GM19468 (cell line): ENCODE data around the gene AGBL4.
"Not testable (repeated sequence)": the region's sequence is repeated elsewhere in the genome, so short reads cannot be mapped to it uniquely, and the experiment has no call there.

ENCODE experiments used
- ATAC-seq: cut with Tn5 transposase; IDR thresholded peaks from one replicate; pipeline ENCODE4 v1.9.1; 2021; ENCODE audit warnings: mild to moderate bottlenecking, moderate library complexity, moderate number of reproducible peaks; ENCODE audit not compliant: unreplicated experiment; ENCODE audit errors: extremely low read depth

Gene AGBL4

DNA sequence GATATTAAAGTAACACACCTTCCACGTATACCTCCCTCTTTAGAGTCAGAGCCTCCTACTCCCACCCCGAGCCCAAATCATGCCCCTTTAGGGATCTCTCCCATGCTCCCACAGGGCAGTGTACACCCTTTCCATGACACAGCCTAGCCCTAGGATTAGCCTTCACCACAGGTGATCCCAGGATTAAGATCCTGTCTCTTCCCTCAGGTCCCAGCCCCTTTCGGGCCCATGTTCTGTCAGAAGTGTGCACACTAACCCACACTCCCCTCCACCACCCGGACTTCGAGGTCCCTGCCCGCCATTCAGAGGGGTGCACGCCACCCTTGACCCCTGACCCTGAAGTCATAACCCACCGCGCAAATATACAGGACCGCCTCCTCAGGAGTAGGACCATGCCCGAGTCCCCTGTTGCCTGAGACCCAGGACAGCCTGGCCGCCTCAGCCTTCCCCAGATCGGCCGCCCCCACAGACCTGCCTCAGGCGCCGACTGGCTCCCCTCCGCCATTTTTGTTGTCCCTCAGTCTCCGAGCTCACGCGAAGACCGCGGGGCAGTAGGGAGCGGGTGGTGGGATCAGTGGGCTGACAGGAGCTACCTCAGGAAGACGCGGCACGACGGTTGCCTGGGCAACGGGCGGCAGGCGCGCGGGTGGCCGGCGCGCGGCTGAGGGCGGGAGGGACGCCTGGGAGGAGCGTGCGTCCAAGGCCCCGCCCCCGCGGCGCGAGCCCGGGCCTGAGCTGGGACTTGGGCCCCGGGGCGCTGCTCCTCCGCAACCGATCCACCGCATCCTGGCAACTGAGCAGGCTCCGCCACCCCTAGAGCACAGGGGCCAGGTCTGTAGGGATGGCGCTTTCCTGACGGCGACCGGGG, at the start of gene AGBL4:
TSS of gene AGBL4 (minus strand) at position 663 of the 868 bp plus-strand sequence.
- ATAC-seq, result no peak

DNA sequence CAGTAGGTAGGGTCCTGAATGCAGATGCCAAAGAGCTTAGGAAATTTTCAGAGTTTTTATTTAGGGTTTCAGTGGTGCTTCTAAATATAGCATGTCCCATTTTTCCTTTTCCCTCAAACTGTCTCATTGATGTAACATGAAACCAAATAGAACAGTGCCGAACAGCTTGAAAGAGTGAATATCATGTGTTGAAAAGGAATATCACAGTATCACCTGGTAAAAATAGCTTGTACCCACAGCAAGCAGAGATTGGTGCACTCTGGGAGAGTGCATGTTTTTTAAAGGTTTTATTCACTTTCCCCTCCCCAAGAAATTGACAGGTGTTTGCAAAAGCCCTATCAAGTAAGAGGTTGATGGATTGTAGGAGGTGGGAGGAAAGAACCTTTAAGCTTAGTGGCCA, 43.1 kb upstream of the AGBL4 start:
- no peak for ATAC-seq

- no peak for ATAC-seq
These were observed 36.5 kb upstream of the AGBL4 start for GRCh38 chr1:50060279-50060678.

GRCh38 chr1:50048791-50049190, 25.0 kb upstream of the AGBL4 start:
- no peak for ATAC-seq

DNA sequence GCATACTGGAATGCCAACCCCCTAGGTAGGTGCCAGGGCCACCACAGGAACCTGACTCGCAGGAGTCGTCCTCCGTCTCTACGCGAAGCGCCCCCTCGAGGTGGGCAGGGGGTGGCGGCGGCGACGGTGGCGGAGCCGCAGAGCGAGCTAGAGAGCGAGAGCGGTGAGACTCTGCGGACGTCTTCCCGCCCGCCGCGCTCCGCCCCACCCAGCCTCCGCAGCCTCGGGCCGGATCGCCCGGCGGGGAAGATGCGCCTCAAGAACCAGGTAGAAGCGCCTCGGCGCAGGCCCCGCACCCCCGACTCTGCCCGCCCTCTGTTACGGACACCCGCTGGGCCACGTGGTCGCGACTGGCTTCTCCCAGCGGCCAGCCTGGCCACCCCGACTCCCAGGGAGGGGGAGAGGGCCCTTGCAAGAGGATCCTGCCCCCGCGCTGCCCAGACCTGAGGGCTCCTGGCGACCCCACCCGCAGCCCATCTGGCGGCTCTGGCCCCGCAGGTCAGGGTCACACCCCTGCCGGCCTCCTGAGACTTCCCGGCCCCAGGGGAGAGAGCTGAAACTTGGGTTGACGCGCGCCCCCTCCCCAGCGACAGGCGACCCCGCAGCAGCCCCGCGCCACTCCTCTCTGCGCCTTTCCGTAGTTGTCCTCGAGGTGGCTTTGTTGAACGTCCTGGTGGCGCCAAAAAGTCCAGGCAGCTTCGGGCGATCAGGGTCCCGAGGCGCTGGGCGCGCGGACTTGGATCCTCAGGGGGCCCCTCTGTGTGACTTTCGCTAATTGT, 24.4 kb upstream of the AGBL4 start:
- no peak for ATAC-seq

DNA sequence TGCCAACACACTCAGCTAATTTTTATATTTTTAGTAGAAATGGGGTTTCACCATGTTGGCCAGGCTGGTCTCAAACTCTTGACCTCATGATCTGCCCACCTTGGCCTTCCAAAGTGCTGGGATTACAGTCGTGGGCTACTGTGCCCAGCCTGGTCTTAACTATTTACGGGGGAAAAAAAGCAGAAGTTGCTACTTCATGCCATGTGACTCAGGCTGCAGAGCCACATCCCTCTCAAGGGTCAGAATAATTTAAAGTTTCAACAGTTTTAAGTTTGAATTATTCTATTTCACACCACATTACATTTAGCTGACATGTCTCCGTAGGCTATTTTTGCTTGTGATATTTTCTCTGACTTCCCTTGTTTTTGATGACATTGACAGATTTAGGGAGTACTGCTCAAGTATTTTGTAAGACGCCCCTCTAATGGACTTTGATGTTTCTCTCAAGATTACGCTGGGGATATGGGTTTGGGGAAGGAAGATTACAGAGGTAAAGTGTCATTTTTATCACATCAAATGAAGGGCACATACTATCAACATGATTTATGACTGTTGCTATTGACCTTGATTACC, 14.6 kb upstream of the AGBL4 start:
- ATAC-seq, result no peak

DNA sequence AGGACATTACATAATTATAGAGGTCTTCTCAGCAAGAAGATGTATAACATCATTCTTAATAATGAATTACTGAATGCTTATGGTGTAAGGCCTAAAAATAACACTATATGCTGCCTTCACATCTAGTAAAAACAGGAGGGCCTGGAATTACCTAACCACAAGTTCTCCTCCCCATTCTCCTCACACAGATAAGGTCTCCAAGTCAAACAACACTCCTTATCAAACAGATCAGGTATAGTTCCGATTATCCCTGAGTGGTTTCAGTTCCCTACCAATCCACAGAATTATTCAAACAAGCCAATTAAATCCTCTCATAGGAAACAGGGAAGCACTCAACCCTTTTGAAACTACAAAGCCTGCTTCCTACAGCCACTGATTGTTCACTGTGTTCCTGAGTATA, 4.0 kb upstream of the AGBL4 start:
- ATAC-seq, result no peak

- ATAC-seq, result no peak
These were observed 28.0 kb downstream of the AGBL4 start for GRCh38 chr1:49995734-49996133.

DNA sequence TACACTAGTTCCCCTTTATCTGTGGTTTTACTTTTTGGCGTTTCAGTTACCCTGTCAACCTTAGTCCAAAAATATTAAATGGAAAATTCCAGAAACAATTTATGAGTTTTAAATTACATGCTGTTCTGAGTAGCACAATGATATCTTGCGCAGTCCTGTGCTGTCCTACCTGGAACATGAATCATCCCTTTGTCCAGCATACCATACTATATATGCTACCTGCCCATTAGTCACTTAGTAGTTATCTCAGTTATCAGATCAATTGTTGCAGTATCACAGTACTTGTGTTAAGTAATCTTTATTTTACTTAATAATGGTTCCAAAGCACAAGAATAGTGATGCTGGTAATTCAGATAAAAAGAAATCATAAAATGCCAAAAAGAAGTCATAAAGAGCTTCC, 52.7 kb downstream of the AGBL4 start:
- ATAC-seq, result no peak

GRCh38 chr1:49951385-49951784, 72.4 kb downstream of the AGBL4 start:
- no peak for ATAC-seq

DNA sequence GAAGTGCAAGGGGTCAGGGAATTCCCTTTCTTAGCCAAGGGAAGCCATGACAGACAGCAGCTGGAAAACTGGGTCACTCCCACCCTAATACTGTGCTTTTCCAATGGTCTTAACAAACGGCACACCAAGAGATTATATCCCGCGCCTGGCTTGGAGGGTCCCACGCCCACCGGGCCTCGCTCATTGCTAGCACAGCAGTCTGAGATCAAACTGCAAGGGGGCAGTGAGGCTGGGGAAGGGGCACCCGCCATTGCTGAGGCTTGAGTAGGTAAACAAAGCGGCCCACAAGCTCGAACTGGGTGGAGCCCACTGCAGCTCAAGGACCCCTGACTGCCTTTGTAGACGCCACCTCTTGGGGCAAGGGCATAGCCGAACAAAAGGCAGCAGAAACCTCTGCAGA, 108.5 kb downstream of the AGBL4 start:
- not testable (repeated sequence) for ATAC-seq

DNA sequence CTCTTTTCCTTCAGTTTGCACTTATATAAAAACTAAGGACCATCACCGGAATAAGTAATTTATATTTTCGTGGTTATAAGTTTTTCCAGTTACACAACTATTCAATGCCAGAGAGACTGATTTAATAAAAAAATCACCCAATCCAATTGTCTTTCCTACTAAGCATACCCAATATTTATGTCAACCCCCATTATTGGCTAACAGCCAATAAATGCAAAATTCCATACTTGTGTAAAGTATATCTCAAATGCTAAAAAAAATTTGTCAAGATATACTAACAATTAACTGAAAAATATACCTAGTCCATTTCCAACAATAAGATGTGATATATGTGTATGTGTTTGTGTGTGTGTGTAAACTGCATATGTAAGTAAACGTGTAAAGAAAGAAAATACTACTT, 117.4 kb downstream of the AGBL4 start:
- ATAC-seq, result no peak

DNA sequence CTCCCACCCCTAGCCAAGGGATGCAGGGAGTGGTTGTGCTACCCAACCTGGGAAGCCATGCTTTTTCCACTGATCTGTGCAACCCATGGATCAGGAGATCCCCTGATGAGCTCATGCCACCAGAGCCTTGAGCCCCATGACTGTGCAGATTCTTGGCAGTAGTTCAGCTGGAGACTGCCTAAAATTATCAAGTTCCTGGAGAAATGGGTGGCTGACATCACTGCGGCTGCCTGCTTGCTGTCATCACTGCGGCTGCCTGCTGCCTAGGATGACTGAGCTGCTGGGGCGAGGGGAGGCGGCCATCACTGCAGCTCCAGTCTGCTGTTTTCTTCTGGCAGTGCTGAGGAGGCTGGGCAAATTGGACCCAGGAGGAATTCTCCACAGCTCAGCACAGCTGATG, 159.2 kb downstream of the AGBL4 start:
- no peak for ATAC-seq

GRCh38 chr1:49854741-49855140, 169.0 kb downstream of the AGBL4 start:
- no peak for ATAC-seq

- ATAC-seq, result no peak
These were observed 181.2 kb downstream of the AGBL4 start for GRCh38 chr1:49842596-49842995.

DNA sequence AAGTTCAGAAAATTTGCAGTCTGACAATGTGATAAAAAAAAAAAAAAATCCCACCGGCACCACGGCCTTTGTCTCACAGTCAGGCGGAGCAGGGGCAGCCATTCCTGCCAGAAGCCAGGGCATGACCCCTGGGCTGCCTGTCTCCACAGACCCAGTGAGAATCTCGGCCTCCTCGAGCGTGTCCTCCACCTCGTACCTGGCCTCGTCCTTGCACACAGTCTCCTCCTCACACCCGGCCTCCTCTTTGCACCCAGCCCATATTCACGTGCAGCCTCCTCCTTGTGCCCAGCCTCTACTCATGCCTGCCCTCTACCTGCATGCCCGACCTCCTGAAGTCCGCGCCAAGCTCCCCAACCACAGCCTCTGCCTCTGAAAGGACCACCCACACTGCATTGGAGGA, 182.0 kb downstream of the AGBL4 start:
- no peak for ATAC-seq

GRCh38 chr1:49824261-49824660, 199.5 kb downstream of the AGBL4 start:
- no peak for ATAC-seq

DNA sequence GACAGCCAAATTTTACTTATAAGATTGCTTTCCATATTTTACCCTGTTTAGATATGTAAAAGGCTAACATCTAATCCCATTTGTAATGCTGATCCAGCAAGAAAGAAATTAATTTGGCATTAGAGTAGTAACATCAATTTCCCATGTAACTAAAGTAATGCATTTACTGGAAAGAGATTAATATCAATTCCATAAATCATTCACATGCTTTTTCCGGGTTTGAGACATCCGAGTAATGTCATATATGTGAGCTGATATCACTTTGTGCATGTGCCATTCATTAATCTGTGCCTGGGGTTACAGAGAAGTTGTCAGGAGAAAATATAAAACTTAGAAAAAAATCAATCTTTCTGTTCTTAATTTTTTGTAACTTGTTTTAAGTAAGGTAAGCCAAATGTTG, 206.1 kb downstream of the AGBL4 start:
- no peak for ATAC-seq

DNA sequence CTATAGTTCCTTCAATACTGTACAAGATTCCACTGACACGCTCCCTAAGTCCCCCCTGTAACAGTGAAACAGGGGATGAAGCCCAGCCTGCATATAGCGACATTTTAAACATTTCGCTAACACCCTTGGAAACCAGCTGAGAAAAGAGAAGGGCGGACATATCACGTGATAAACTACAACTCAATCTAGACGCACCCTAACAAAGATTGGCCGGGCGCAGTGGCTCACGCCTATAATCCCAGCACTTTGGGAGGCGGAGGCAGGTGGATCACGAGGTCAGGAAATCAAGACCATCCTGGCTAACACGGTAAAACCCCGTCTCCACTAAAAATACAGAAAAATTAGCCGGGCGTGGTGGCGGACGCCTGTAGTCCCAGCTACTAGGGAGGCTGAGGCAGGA, 236.7 kb downstream of the AGBL4 start:
- ATAC-seq, result not testable (repeated sequence)

DNA sequence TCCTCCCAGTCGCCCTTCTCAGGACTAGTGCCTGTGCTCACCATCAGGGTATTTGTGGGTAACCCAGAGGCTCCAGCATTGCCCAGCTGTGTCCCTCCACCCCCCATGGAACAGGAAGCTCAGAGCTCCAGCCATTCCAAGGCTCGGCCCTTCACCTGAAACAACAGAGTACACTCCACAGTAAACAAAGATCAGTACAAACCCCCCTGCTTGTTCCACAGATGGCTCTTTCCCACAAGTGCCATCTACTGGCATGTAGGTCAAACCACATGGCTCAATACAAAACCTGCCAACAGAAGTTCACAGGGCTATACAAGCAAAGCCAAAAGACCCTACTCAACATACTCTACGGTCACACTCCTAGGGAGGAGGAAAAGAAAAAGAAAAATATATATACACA, 258.7 kb downstream of the AGBL4 start:
- ATAC-seq, result no peak

DNA sequence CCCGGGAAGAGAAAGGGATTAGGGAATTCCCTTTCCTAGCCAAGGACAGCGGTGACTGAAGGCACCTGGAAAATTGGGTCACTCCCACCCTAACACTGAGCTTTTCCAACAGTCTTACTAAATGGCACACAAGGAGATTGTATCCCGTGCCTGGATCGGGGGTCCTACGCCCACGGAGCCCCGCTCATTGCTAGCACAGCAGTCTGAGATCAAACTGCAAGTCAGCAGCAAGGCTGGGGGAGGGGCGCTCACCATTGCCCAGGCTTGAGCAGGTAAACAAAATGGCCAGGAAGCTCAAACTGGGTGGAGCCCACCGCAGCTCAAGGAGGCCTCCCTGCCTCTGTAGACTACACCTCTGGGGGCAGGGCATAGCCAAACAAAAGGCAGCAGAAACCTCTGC, 285.6 kb downstream of the AGBL4 start:
- ATAC-seq, result not testable (repeated sequence)
